ENCODE results near the gene SLC12A5.
A peak's percentile ranks its signal among the peaks of the same experiment; 100 is the strongest.

SLC12A5 gene

DNA sequence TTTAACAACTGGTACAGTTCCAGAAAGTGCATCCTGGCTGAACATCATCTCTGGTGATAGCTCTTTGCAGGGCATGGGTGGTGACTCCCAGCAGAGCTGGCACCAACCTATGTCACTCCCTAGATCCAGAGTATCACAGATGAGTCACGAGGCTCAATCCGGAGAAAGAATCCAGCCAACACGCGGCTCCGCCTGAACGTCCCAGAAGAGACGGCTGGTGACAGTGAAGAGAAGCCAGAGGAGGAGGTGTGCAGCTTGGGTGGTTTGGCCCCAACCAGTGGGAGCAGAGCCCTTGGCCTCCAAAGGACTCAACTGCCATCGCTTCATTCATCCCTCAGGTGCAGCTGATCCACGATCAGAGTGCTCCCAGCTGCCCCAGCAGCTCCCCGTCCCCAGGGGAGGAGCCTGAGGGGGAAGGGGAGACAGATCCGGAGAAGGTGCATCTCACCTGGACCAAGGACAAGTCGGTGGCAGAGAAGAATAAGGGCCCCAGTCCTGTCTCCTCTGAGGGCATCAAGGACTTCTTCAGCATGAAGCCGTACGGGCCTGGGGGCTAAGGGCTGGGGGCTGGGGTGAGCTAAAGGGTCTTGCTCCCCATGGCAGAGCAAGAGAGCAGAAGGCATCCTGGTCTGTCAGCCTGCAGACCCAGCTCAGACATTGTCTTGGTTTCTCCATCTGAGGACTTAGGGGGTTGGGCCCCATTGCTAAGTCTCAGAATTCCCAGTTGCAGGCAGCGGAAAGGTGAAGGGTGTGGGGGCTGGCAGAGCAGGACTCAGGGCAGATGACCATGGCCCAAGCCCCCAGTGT is 27.2 kb downstream of the SLC12A5 start:
- no peak for DNase-seq

DNA sequence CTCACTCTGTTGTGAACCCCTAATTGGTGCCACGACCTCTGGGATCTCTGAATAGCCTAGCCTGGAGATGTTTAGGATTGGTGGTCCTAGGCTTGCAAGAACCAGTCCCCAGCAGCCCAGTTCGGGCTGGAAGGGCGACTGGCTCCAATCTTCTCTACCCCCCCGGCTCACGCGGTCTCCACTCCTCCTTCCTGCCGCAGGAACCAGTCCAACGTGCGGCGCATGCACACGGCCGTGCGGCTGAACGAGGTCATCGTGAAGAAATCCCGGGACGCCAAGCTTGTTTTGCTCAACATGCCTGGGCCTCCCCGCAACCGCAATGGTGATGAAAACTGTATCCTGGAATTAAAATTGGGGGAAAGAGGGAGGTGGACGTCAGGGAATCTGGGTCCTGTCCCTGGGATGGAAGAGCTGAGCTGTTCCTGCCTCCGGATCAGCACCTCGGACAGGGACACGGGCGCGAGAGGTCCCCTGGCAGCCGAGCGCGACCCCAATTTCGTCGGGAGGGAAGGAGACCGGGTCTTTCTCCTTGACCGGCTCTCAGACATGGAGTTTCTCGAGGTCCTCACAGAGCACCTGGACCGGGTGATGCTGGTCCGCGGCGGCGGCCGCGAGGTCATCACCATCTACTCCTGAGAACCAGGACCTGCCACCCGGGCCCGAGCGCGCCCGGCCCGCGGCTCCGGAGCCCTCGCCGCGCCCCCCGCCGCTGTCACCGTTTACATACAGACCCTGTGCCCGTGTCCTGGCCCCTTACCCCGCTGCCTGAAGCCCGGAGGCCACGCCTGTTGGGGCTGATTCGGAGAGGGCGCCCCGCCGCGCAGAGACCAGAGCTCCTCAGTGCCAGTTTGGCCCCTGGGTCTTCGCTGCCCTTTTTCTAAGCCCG is 28.2 kb downstream of the SLC12A5 start:
- no peak for DNase-seq

DNA sequence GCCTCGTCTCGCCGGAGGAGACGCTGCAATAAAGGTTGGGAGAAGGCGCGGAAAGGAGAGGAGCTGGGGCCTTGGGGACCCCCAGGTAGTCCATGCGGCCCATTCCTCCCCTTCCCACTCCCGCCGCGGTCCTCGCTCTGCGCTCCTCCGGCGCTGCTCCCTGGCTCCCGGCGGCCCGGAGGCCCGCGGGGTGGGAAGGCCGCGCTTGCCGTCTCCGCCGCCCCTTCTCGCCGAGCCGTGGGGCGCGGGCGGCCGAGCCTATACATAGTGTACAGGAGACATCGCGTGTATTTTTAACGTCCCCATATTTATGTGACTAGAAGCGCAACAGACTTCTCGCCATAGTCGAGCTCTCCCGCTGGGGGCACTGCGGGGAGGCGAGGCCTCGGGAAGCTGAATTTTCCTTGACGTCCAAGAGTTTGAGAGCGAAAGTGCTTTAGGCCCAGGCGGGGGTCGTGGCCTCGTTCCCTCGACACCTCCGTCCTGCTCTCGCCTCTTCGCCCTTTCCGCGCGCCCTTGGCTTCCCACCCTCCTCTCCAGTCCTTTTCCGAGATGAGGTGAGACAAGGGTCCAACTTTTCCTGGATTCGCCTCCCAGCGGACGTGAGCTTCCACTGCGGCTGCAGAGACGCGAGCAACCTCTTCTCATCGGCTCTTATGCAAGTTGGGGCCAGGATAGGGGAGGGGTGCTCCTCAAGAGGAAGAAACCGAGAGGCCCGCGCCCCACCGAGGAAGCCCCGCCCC is 29.0 kb downstream of the SLC12A5 start:
- DNase-seq: no peak

DNA sequence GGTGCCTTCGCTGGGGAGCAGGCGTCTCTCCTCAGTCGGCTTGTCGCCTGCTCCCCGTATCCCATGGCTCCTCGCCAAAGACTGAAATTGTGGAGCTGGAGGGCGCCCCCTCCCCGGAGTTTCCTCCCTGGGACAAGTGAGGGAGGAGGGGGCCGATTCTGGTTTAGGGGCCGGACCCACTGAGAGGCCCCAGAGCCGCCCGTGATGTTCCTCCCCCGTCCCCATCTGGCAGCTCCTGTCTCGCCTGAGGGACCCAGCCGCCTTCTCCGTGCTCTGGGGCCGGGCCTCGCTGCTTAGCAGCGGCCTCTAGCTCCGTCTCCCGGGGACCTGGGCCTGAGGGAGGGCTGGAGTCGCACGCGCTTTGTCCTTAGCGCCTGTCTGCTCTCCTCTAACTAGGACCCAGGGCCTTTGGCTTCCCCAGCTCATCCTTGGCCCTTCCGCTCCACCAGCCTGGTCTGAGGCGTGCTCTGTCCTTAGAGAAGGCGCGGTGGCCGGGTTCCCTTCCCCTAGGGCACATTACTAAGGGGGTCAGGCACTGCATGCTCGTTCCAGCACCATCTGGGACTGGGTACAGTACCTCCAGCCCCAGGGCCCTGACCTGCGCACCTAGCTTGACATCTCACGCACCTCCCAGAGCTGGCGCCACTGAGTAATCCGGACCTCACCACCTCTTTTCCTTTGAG is 29.7 kb downstream of the SLC12A5 start:
- DNase-seq: peak; percentile 5

DNA sequence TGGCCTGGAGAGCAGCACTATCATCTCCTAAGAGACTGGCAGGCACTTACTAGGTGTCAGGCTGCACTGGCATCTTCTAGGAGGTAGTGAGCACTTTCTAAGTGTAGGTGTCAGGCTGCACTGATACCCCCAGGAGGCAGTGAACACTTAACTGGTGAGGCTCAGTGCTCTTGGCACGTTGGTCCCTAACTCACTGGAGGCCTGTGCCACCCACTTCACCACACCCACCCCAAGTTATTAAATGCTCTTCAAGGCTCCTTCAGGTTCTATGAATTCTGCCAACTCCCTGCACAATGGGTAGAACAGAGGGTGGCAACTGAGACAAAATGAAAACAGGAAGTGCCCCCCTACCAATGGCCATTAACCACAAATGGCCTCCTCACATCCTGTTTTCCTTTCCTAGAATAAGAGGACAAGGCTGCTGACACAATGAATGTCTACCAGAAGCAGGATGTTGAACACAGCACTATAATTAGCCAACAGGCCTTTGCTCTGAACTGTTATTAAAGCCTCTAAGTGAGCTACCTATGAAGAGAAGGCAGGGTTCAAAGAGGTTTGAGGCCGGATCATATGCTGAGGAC is 31.4 kb downstream of the SLC12A5 start:
- peak; percentile 2 for DNase-seq

DNA sequence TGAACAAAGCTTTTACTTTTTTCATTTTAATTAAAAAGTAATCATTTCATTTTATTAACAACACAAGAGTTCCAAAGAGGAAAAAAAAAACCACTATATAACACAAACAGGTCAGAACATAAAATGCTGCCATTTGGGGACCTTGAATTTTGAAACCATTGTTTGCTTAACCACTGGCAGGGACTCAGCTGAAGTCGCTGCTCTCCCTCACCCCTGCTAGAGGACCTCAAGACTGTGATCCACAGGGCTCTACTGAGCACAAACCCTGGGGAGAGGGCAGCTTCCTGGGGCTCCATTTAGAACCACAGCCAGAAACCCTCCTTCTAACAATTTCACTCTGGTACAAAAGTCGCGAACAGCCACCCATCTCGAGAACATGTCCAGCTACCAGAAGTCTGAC is 32.0 kb downstream of the SLC12A5 start:
- no peak for DNase-seq

DNA sequence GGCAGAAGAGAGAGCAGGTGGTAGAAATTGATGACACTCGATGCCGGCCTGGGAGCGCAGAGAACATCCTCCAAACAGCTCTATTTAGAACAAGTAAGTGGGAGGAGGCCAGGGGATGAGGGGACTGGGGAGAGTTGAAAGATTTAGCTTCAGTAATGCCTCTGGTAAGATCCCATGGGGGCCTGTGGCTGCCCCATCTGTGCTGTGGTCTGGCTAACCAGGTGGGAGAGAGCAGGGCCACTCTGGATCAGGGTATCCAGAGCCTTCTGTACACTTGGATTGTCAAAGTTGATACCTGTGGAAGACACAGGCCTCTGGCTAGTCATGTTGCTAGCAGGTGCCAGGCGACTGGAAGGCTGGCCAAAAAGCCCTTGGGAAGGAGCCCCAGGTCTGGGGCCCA is 33.1 kb downstream of the SLC12A5 start:
- DNase-seq: no peak

DNA sequence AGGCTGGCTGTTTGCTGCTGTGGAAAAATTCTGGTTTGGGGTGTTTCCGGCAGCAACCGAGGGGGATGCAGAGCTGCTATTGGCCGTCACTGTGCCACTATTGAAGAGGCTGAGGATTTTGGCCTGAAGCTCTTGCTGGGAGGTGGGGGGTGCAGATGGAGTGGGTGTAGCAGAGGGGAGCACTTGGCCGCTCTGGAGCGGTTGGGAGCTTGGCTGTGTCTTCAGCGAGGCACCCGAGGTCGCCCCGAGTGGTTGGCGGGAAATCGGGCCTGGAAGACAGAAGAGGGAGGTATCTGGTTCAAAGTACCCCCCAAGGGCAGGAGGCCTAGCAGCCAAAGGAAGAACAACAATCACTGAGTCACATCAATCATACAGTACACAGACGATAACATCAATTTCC is 33.6 kb downstream of the SLC12A5 start:
- DNase-seq: no peak

DNA sequence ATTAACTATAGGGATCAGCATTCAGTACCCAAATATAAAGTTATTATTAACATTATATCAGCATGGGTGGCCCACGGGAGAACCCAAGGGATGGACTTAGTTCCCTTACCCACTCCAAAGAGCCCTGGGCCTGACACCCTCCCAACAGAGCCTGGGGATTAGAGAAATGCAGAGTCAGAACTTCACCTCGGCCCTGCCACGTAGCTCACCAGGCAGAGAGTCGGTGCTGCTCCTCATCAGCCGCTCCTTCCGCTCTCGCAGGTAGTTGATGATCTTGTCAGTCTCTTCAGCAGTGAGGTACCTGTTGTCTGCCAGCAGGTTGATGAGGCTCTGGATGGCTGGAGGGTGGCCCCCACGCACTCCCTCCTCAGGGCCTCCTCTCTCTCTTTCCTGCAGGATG is 34.1 kb downstream of the SLC12A5 start:
- DNase-seq: no peak

DNA sequence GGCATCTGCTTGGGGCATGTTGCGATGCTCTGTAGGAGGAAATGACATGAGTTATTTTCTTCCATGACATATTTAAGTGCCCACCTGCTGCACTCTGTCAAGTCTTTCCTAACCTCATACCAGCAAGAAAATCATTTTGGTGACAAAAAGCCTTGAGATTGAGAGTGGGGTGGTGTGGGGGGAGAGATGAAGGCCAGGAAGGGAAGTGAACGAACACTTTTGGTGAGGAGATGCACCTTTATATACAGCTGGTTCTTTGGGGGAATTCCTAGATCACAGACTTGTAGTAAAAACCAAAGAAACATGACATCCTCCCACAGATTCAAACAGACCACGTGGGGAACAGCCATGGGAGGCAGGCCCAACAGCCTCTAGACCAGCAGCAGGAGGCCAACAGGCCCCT is 34.6 kb downstream of the SLC12A5 start:
- no peak for DNase-seq

DNA sequence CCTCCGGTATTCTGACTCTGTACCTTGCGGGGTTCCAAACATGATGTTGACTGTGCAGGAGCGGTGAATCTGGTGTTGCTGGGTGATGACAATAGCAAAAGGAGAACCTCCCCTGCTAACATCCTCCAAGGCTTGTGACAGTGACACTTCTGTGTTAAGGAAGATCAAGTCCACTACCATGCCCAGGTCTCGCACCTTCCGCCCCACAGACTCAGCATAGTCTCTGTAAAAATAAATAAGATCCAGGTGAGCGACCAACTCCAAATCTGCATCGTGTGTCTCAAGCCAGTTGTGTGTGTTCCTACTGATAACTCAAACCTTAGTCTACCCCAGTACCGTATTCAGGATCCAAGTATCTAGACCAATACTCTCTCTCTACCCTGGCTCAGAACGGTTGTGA is 36.0 kb downstream of the SLC12A5 start:
- no peak for DNase-seq

DNA sequence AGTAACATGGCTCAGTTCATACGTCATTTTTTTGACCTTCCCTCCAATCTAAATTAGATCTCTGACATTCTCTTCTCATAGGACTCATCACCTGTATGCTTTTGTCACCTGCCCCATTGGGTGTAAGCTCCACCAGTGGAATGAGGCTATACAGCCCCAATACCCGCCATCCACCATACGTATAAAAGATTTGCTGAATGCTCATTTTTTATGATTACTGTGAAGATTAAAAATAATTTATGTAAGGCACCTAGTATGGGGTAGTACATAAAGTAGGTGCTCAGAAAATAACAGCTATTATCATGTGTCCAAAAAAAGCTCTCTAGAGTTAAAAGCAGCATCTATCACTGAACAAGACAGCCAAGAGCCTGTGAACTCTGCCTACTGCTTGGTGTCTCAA is 36.7 kb downstream of the SLC12A5 start:
- no peak for DNase-seq

DNA sequence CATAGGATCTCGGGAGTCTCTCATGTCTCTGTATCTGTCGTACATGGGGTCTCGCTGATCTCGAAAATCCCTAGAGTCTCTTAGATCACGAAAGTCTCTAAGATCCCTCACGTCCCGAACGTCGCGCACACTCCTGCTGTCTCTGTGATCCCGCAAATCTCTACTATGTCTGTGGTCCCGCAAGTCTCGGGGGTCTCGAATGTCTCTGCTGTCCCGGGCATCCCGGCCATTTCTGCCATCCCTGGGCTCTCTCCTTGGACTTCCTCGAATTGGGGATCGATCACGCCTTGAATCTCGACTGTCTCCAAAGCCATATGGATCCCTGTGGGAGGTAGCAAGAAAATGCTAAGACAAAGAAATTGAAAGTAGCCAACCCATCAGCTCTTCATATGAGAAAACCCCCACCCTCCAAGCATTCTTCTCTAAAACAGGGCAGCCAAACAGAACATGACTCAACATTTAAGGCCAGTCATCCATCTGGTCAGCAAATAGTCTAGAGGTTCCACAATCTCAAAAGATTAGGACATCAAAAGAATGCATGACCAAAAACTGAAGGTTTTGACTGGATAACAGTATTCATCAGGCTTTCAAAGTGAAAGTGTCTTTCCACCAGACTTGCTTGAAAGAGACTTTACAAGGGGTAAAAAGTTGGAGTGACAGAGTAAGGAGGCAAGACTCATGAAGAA is 41.3 kb downstream of the SLC12A5 start:
- DNase-seq: no peak

DNA sequence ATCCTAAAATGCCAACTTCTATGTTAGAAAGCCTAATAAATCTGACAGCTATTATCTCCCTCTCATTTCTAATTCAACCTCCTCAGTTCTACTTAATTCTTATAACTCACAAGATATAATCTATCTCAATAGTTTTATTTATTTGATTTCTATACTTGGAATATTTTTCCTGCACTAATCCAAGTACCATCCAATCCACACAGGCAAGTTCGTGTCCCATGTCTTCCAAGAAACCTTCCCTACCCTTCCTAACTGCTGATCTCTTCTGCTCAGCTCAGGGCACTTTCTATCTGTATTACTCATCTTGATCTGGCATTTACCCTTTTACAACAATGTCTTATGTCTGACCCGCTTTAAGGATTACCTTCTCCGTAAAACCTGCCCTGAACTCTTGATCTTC is 42.6 kb downstream of the SLC12A5 start:
- no peak for DNase-seq

DNA sequence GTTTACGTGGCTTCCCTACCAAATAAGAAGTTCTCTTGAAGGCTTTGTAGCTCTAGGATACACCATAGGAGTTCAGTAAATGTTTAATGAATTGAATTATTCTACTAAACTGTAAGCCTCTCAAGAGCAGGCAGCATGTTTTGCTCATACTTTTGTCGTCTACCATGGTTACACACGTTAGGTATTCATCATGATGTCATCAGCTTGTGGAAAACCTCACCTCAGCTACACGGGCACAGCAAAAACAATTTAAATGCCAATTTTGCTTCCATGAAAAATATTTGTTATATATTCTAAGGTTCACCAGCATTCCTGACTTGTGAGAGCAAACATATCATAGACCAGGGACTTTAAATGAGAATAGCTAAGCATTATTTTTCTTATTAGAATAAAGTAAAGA is 44.0 kb downstream of the SLC12A5 start:
- no peak for DNase-seq

DNA sequence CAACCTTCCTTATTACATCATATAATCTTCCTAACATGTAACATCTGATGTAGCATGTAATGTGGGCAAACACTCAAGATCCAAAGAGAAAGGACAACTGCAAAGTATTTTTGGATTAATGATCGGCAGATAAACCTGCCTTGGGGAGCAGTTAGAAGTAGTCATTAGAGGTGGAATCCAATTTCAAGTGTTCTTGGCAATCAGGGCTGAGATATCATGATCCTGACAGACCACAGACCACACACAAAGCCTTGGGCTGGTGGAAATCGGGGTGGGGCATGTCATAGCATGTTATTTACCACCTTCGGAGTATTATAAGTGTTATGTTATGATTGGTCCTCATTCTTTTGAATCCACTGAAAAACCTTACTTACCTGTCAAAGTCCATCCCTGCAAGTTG is 44.4 kb downstream of the SLC12A5 start:
- DNase-seq: no peak

DNA sequence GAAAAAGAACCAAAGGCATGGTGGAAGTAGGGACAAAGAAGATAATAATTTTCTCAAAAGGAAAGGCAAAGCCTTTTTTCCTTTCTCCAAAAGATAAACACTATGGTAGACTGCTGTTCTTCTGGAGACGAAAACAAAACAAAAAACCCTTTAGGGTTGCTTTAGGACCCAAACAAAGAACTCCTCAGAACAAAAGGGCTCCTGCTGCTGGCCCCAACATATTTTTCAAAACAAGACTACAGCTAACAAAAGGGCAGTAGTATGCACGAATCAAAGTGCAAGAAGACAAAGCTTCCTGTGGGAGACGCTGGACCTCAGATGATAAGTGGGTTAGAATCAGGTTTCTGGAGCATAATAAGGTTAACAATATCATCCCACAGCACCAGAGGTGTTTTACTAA is 45.0 kb downstream of the SLC12A5 start:
- no peak for DNase-seq

DNA sequence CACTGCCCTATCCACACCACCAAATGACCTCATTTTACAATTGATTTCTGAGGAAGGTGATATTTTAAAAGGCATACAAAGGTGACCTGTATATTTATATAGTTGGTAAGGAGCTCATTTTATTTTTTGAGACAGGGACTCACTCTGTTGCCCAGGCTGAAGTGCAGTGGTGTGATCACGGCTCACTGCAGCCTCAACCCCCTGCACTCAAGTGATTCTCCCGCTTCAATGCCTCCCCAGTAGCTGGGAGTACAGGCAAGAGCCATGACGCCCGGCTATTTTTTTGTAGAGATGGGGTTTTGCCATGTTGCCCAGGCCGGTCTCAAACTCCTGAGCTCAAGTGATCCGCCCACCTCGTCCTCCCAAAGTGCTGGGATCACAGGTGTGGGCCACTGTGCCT is 47.8 kb downstream of the SLC12A5 start:
- DNase-seq: no peak

DNA sequence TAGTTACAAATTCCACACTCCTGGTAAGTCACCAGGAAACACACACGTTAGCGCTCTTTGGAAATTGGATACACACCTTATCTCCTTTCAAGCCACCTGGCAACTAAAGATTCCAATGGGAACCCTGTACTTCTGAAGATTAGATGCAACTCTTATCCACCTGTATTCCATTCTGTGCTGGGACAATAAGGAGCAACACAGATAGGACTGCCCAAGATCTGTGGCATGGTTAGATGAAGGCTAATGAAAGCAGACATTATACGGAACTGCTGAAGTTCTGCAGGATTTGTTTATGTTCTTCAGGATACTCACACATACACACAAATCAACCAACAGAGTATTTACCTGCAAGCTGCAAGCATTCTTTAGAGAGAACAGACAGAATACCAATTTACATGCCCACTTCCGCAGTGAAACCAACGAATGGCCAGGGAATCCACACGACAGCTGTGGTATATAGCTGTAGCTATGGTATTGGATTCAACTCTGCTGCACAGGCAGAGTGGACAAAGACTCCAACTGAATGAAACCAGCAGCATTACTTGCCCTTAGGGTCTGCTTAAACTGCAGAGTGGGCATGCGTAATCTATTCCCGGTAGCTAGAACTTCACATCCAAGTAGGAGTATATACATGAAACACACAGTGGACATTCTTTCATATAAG is 48.8 kb downstream of the SLC12A5 start:
- DNase-seq: no peak

DNA sequence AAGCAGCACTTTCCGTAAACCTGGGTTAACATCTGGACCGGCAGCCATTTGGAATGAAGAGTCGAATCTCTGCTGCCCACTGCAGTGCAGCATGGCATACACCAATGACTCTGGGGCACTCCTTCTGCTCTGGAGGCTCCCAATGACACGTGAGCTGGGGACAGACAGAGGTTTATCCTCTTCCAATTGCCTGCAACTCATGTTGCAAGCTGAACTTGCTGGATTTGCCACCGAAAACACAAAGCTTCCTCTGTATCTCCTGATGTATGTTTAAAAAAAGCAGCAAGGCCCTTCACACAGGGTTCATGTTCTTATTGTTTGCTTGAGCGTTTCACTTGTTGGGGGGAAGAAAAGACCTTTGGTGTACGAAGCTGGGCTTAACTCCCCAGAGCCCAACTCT is 49.9 kb downstream of the SLC12A5 start:
- DNase-seq: no peak

DNA sequence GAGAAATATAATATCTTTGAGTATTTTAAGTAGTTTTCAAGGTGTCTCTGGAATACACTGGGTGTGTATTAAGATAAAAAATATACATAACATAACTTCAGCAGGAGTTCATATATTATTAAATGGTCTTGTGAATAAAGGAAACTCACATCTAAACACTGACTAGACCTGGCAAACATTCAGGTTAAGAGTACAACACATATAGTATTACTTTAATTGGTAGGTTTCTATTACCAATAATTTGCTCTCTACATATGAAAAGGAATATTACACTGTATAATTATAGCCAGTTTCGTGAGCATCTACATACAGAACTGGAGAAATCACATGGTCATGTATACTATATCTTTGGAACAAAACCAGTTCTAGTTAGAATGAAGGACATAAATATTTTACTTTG is 52.1 kb downstream of the SLC12A5 start:
- no peak for DNase-seq

All from central memory CD4-positive, alpha-beta T cell (primary cell).